HEK293 (cell line): Measurements from ENCODE around the gene PRXL2C.

Experiments
- SP3 ChIP-seq: fragments of 450-650 bp; formaldehyde crosslinking; IDR thresholded peaks from 2 replicates; pipeline ENCODE4 v1.5.1; 2016; ENCODE audit warnings: missing biosample characterization, missing genetic modification characterization
- ZBTB1 ChIP-seq: fragments of 450-650 bp; formaldehyde crosslinking; IDR thresholded peaks from 2 replicates; pipeline ENCODE4 v1.5.1; 2016; ENCODE audit warnings: missing biosample characterization, missing genetic modification characterization
- ZEB2 ChIP-seq: fragments of 450-650 bp; formaldehyde crosslinking; IDR thresholded peaks from 2 replicates; pipeline ENCODE4 v1.5.1; 2016; ENCODE audit warnings: missing biosample characterization, missing genetic modification characterization
- ZNF549 ChIP-seq: fragments of 450-650 bp; IDR thresholded peaks from 2 replicates; pipeline ENCODE4 v1.5.1; 2018; ENCODE audit warnings: missing biosample characterization, missing genetic modification characterization, mild to moderate bottlenecking, inconsistent platforms, moderate library complexity
- ZNF677 ChIP-seq: fragments of 450-650 bp; IDR thresholded peaks from 2 replicates; pipeline ENCODE4 v1.5.0; 2018; ENCODE audit warnings: missing biosample characterization, mild to moderate bottlenecking, missing genetic modification characterization, moderate library complexity
- ZNF768 ChIP-seq: fragments of 450-650 bp; formaldehyde crosslinking; IDR thresholded peaks from 2 replicates; pipeline ENCODE4 v1.5.1; 2018; ENCODE audit warnings: missing biosample characterization, mild to moderate bottlenecking, missing genetic modification characterization
- ZXDB ChIP-seq: fragments of 450-650 bp; formaldehyde crosslinking; IDR thresholded peaks from 2 replicates; pipeline ENCODE4 v1.5.1; 2016; ENCODE audit warnings: missing biosample characterization, missing genetic modification characterization
- TF ChIP-seq, protein P1 (sequence below): fragments of 450-650 bp; formaldehyde crosslinking; IDR thresholded peaks from 2 replicates; pipeline ENCODE4 v1.5.1; 2016; ENCODE audit warnings: missing biosample characterization, missing genetic modification characterization
- TF ChIP-seq, protein P2 (sequence below): fragments of 450-650 bp; formaldehyde crosslinking; IDR thresholded peaks from 2 replicates; pipeline ENCODE4 v1.5.1; 2016; ENCODE audit warnings: missing biosample characterization, missing genetic modification characterization
- TF ChIP-seq, protein P3 (sequence below): fragments of 450-650 bp; formaldehyde crosslinking; IDR thresholded peaks from 2 replicates; pipeline ENCODE4 v1.5.1; 2016; ENCODE audit warnings: missing biosample characterization, missing genetic modification characterization
- TF ChIP-seq, protein P4 (sequence below): fragments of 450-650 bp; formaldehyde crosslinking; IDR thresholded peaks from 2 replicates; pipeline ENCODE4 v1.5.1; 2016; ENCODE audit warnings: missing biosample characterization, missing genetic modification characterization

DNA sequence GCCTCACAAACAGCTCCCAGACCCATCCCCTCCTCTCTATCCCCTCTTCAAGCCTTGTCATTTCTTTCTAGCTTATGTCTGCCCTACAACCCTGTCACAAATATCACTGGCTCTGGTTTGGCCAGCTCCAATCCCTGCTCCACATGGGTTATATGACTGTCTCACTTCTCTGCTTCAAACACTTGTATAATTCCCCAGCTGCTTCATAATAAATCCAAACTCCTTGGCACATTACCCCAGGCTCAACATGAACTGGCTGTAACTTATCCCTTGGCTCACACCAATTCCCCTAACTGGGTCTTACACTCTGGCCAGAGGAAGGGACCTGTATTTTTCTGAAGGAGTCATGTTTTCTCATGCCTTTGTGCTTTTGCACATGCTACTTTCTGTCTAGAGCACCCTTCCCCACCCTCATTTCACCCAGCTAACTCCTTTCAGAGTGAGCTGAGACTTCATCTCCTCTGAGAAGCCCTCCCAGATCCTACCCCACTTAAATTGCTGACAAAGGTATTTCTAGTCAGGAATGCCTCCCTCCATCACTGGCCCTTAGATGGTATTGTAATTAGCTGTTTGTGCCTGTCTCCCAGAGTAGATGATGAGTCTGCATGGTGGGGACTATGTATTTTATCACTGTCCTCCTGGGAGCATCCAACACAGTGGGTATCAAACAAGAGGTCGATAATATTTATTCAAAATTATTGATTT is 5.3 kb downstream of the PRXL2C start:
- TF ChIP-seq, protein P1, sequence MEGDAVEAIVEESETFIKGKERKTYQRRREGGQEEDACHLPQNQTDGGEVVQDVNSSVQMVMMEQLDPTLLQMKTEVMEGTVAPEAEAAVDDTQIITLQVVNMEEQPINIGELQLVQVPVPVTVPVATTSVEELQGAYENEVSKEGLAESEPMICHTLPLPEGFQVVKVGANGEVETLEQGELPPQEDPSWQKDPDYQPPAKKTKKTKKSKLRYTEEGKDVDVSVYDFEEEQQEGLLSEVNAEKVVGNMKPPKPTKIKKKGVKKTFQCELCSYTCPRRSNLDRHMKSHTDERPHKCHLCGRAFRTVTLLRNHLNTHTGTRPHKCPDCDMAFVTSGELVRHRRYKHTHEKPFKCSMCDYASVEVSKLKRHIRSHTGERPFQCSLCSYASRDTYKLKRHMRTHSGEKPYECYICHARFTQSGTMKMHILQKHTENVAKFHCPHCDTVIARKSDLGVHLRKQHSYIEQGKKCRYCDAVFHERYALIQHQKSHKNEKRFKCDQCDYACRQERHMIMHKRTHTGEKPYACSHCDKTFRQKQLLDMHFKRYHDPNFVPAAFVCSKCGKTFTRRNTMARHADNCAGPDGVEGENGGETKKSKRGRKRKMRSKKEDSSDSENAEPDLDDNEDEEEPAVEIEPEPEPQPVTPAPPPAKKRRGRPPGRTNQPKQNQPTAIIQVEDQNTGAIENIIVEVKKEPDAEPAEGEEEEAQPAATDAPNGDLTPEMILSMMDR (tag by site-specific recombination) = no peak
- TF ChIP-seq SP3 (no peak), ZXDB (tag by site-specific recombination) (no peak), ZEB2 (tag by site-specific recombination) (no peak), ZBTB1 (tag by site-specific recombination) (no peak), ZNF768 (tag by site-specific recombination) (no peak), ZNF549 (tag by site-specific recombination) (no peak), ZNF677 (tag by site-specific recombination) (no peak)
- TF ChIP-seq, protein P2, sequence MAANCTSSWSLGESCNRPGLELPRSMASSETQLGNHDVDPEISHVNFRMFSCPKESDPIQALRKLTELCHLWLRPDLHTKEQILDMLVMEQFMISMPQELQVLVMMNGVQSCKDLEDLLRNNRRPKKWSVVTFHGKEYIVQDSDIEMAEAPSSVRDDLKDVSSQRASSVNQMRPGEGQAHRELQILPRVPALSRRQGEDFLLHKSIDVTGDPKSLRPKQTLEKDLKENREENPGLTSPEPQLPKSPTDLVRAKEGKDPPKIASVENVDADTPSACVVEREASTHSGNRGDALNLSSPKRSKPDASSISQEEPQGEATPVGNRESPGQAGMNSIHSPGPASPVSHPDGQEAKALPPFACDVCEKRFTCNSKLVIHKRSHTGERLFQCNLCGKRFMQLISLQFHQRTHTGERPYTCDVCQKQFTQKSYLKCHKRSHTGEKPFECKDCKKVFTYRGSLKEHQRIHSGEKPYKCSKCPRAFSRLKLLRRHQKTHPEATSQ (tag by site-specific recombination) = no peak
- TF ChIP-seq, protein P3, sequence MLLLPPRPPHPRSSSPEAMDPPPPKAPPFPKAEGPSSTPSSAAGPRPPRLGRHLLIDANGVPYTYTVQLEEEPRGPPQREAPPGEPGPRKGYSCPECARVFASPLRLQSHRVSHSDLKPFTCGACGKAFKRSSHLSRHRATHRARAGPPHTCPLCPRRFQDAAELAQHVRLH (tag by site-specific recombination) = no peak
- TF ChIP-seq, protein P4, sequence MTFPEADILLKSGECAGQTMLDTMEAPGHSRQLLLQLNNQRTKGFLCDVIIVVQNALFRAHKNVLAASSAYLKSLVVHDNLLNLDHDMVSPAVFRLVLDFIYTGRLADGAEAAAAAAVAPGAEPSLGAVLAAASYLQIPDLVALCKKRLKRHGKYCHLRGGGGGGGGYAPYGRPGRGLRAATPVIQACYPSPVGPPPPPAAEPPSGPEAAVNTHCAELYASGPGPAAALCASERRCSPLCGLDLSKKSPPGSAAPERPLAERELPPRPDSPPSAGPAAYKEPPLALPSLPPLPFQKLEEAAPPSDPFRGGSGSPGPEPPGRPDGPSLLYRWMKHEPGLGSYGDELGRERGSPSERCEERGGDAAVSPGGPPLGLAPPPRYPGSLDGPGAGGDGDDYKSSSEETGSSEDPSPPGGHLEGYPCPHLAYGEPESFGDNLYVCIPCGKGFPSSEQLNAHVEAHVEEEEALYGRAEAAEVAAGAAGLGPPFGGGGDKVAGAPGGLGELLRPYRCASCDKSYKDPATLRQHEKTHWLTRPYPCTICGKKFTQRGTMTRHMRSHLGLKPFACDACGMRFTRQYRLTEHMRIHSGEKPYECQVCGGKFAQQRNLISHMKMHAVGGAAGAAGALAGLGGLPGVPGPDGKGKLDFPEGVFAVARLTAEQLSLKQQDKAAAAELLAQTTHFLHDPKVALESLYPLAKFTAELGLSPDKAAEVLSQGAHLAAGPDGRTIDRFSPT = no peak
